Adrenal gland (tissue), 12 donors: ENCODE data around the gene DOCK1. TPM values are rescaled to one million over a fixed set of nuclear protein-coding genes. Genes with fewer than 3 reads are reported as not detected.

ENCODE experiments used
- DNase-seq, 7 donors: peaks; one replicate each; pipeline ENCODE4 v3.0.0-alpha.2; 2019 to 2020
- H3K27ac ChIP-seq, 5 donors: fragments of 200-600 bp; sonication (generic) in 4 of 5; 1 replicate in 3 of 5; 2 replicates in 2 of 5; pipeline versions ENCODE4 v1.5.1 to v1.8.0; 2016 to 2020; ENCODE audit warnings: mild to moderate bottlenecking in 1 of 5
- H3K27me3 ChIP-seq: fragments of 200-600 bp; 2 replicates; pipeline ENCODE4 v1.8.0; 2021
- H3K36me3 ChIP-seq, 2 donors: fragments of 200-600 bp; replicated peaks in 1 of 2; 1 replicate in 1 of 2; 2 replicates in 1 of 2; pipeline versions ENCODE4 v1.5.1 to v1.8.0; 2018 to 2022
- H3K4me1 ChIP-seq, 2 donors: fragments of 200-600 bp; replicated peaks in 1 of 2; 1 replicate in 1 of 2; 2 replicates in 1 of 2; pipeline versions ENCODE4 v1.5.1 to v1.8.0; 2018 to 2021
- H3K4me3 ChIP-seq, 4 donors: fragments of 200-600 bp; sonication (generic) in 3 of 4; one replicate each; pipeline ENCODE4 v1.5.1; 2016 to 2018
- H3K9me3 ChIP-seq, 3 donors: fragments of 200-600 bp; sonication (generic) in 1 of 3; replicated peaks in 1 of 3; 1 replicate in 2 of 3; 2 replicates in 1 of 3; pipeline versions ENCODE4 v1.5.1 to v1.8.0; 2016 to 2021
- CTCF ChIP-seq, 6 experiments: fragments of 450-650 bp in 4 of 6; fragments of 200-600 bp in 2 of 6; sonication (generic) in 1 of 6; IDR thresholded peaks; 1 replicate in 5 of 6; 2 replicates in 1 of 6; pipeline versions ENCODE4 v1.5.1 to v1.8.0; 2016 to 2021; ENCODE audit warnings: antibody characterized with exemption in 6 of 6, mild to moderate bottlenecking in 2 of 6, moderate library complexity in 1 of 6
- POLR2A ChIP-seq, 2 donors: fragments of 450-650 bp; IDR thresholded peaks; one replicate each; pipeline ENCODE4 v1.6.1; 2017; ENCODE audit warnings: antibody characterized with exemption in 2 of 2, mild to moderate bottlenecking in 2 of 2, moderate library complexity in 1 of 2
- WGBS, 4 donors: extraction: QIAGEN DNeasy Blood & Tissue Kit in 2 of 4; methylation state at CpG; one replicate each; pipeline versions ENCODE4 v1.1.5 to v1.1.7; 2013 to 2017; 5-methylcytosine and 5-hydroxymethylcytosine counted together
- intact Hi-C, 2 donors: fragments of 100-400 bp; cut with DNase I; formaldehyde crosslinking; loops; one replicate each; pipeline versions ENCODE4 v1.14.1 to v1.15.0; 2022 to 2023
- polyA plus RNA-seq, 3 donors: library from polyadenylated mRNA; stranded (reverse); fragments of 200-250 nt in 2 of 3; fragments of 350-450 nt in 1 of 3; fragmentation: Illumina TruSeq in 1 of 3; extraction: RNeasy Lipid Tissue Mini Kit (QIAGEN cat#74804) in 1 of 3; gene quantifications; one replicate each; pipeline ENCODE4 v1.2.3, GENCODE V29; 2013 to 2014
- total RNA-seq, 9 donors: library from RNA; depleted of rRNA in 4 of 9; stranded (reverse); fragments of >200 nt in 4 of 9; fragments of 120-200 nt in 1 of 9; fragmentation: NEBNext Ultra II Directional in 1 of 9; extraction: Animal tissue kit (Norgen Biotek cat#: 25700) in 1 of 9; gene quantifications; one replicate each; pipeline versions ENCODE4 v1.1.0 to v1.2.4, GENCODE V29; 2013 to 2023
- donor health status: healthy with polysubstance abuse.
- donor health status: Bipolar disorder and iron deficiency.
- donor health status: DM: yes; HTN: yes; CAD: no.
- donor health status: DM: no; HTN: no; CAD: no.
- donor health status: DM: no; HTN: no; CAD: no.
- donor health status: DM: yes; HTN: yes; CAD: no.

Gene DOCK1
- total and polyA plus RNA-seq, 12 donors = 8.1 to 30.4 (median 21.6) TPM

- H3K27ac ChIP-seq = no peak overlapping the region
- H3K4me1 ChIP-seq = no peaks in the 10 kb centered on the region
- 90 to 96% (median 95%) methylated on average over 12 of the region's 12 CpGs for WGBS, 4 donors
- no peak for DNase-seq
- TF ChIP-seq POLR2A (IDR thresholded peaks at IDR 0.05) = no peak
- no peak for TF ChIP-seq CTCF (IDR thresholded peaks at IDR 0.05)
- H3K36me3 ChIP-seq = no peaks in the 10 kb centered on the region
- intact Hi-C loops = no loop called here
- no peak overlapping the region for H3K4me3 ChIP-seq
- H3K27me3 ChIP-seq = no peaks in the 10 kb centered on the region
- H3K9me3 ChIP-seq = no peaks in the 10 kb centered on the region
Observed at GRCh38 chr10:127406018-127406550, 500.9 kb downstream of the DOCK1 start.

- no peaks in the 10 kb centered on the region for H3K4me1 ChIP-seq
Observed at GRCh38 chr10:127407551-127407950, 502.3 kb downstream of the DOCK1 start.

GRCh38 chr10:127408112-127408710 is 503.0 kb downstream of the DOCK1 start:
- no peak overlapping the region for H3K4me3 ChIP-seq
- H3K27me3 ChIP-seq = no peaks in the 10 kb centered on the region
- intact Hi-C loops = no loop called here
- H3K9me3 ChIP-seq = no peaks in the 10 kb centered on the region
- H3K36me3 ChIP-seq = no peaks in the 10 kb centered on the region
- no peak for DNase-seq
- TF ChIP-seq POLR2A (IDR thresholded peaks at IDR 0.05) (no peak), CTCF (IDR thresholded peaks at IDR 0.05) (no peak)
- no peak overlapping the region for H3K27ac ChIP-seq
- H3K4me1 ChIP-seq = no peaks in the 10 kb centered on the region
- 89 to 95% (median 93%) methylated on average over 15 of the region's 15 CpGs for WGBS, 4 donors

More at GRCh38 chr10:127407551-127407950, 502.3 kb downstream of the DOCK1 start:
- no peak for DNase-seq
- TF ChIP-seq POLR2A (IDR thresholded peaks at IDR 0.05) = no peak
- intact Hi-C loops = no loop called here
- Histone ChIP-seq H3K9me3 (no peaks in the 10 kb centered on the region), H3K4me3 (no peak overlapping the region), H3K27ac (no peak overlapping the region), H3K36me3 (no peaks in the 10 kb centered on the region), H3K27me3 (no peaks in the 10 kb centered on the region)
- WGBS, 4 donors = 89 to 97% (median 95%) methylated on average over 6 of the region's 6 CpGs

GRCh38 chr10:127408733-127409132 is 503.5 kb downstream of the DOCK1 start:
- H3K27me3 ChIP-seq = no peaks in the 10 kb centered on the region
- no peaks in the 10 kb centered on the region for H3K36me3 ChIP-seq
- H3K27ac ChIP-seq = no peak overlapping the region
- intact Hi-C loops = no loop called here
- no peak overlapping the region for H3K4me3 ChIP-seq
- no peaks in the 10 kb centered on the region for H3K4me1 ChIP-seq
- TF ChIP-seq CTCF (IDR thresholded peaks at IDR 0.05) = no peak
- no peak for TF ChIP-seq POLR2A (IDR thresholded peaks at IDR 0.05)
- no peaks in the 10 kb centered on the region for H3K9me3 ChIP-seq
- WGBS, 4 donors = 91 to 96% (median 92%) methylated on average over 9 of the region's 9 CpGs
- no peak for DNase-seq

- no peak for DNase-seq
- Histone ChIP-seq H3K27ac (no peak overlapping the region), H3K36me3 (no peaks in the 10 kb centered on the region), H3K4me3 (no peak overlapping the region), H3K9me3 (no peaks in the 10 kb centered on the region), H3K27me3 (no peaks in the 10 kb centered on the region), H3K4me1 (no peaks in the 10 kb centered on the region)
- intact Hi-C loops = no loop called here
- no peak for TF ChIP-seq CTCF (IDR thresholded peaks at IDR 0.05)
- no peak for TF ChIP-seq POLR2A (IDR thresholded peaks at IDR 0.05)
- WGBS, 4 donors = 55 to 88% (median 68%) methylated on average over 9 of the region's 9 CpGs
Observed at GRCh38 chr10:127410030-127410429, 504.8 kb downstream of the DOCK1 start.
